ENCODE data around the gene TNFAIP8L3.
"Not testable (repeated sequence)": the region's sequence is repeated elsewhere in the genome, so short reads cannot be mapped to it uniquely, and the experiment has no call there.

Gene TNFAIP8L3

GRCh38 chr15:51060030-51060673, 34.6 kb downstream of the TNFAIP8L3 start:
- no peak for DNase-seq (ENCODE audit: low read depth)

- DNase-seq (ENCODE audit: low read depth) = no peak
These were observed 40.2 kb downstream of the TNFAIP8L3 start for GRCh38 chr15:51054535-51054934.

- DNase-seq (ENCODE audit: low read depth) = no peak
These were observed 41.1 kb downstream of the TNFAIP8L3 start for GRCh38 chr15:51053571-51053970.

GRCh38 chr15:51051776-51052175, 42.9 kb downstream of the TNFAIP8L3 start:
- DNase-seq (ENCODE audit: low read depth) = no peak

- DNase-seq (ENCODE audit: low read depth) = no peak
These were observed 45.6 kb downstream of the TNFAIP8L3 start for GRCh38 chr15:51049081-51049480.

- DNase-seq (ENCODE audit: low read depth) = no peak
These were observed 46.4 kb downstream of the TNFAIP8L3 start for GRCh38 chr15:51048308-51048707.

GRCh38 chr15:51046799-51047449, 47.8 kb downstream of the TNFAIP8L3 start:
- no peak for DNase-seq (ENCODE audit: low read depth)

GRCh38 chr15:51046016-51046415, 48.7 kb downstream of the TNFAIP8L3 start:
- DNase-seq (ENCODE audit: low read depth) = no peak

GRCh38 chr15:51044037-51044727, 50.5 kb downstream of the TNFAIP8L3 start:
- DNase-seq (ENCODE audit: low read depth) = no peak

GRCh38 chr15:51038974-51039319, 55.8 kb downstream of the TNFAIP8L3 start:
- no peak for DNase-seq (ENCODE audit: low read depth)

- no peak for DNase-seq (ENCODE audit: low read depth)
These were observed 56.3 kb downstream of the TNFAIP8L3 start for GRCh38 chr15:51038162-51038973.

- DNase-seq (ENCODE audit: low read depth) = not testable (repeated sequence)
These were observed 57.2 kb downstream of the TNFAIP8L3 start for GRCh38 chr15:51037474-51037873.

- no peak for DNase-seq (ENCODE audit: low read depth)
These were observed 63.9 kb downstream of the TNFAIP8L3 start for GRCh38 chr15:51030649-51031316.

- no peak for DNase-seq (ENCODE audit: low read depth)
These were observed 69.3 kb downstream of the TNFAIP8L3 start for GRCh38 chr15:51025454-51025846.

GRCh38 chr15:51024735-51025453, 69.8 kb downstream of the TNFAIP8L3 start:
- no peak for DNase-seq (ENCODE audit: low read depth)

GRCh38 chr15:51023499-51023898, 71.2 kb downstream of the TNFAIP8L3 start:
- DNase-seq (ENCODE audit: low read depth) = no peak

- DNase-seq (ENCODE audit: low read depth) = no peak
These were observed 72.5 kb downstream of the TNFAIP8L3 start for GRCh38 chr15:51022206-51022605.

- DNase-seq (ENCODE audit: low read depth) = no peak
These were observed 78.1 kb downstream of the TNFAIP8L3 start for GRCh38 chr15:51016615-51017014.

- DNase-seq (ENCODE audit: low read depth) = no peak
These were observed 83.5 kb downstream of the TNFAIP8L3 start for GRCh38 chr15:51011212-51011611.

- no peak for DNase-seq (ENCODE audit: low read depth)
These were observed 87.5 kb downstream of the TNFAIP8L3 start for GRCh38 chr15:51007131-51007666.
